HepG2 (cell line): ENCODE results near the gene MORN5. TPM values are rescaled to one million over a fixed set of nuclear protein-coding genes. Genes with fewer than 3 reads are reported as not detected.

ENCODE experiments used
- HIC2 ChIP-seq: sonication (generic); formaldehyde crosslinking; IDR thresholded peaks from 2 replicates; pipeline ENCODE4 v1.9.0; 2022; ENCODE audit warnings: low read depth, missing genetic modification reagents
- HIVEP1 ChIP-seq: sonication (generic); formaldehyde crosslinking; IDR thresholded peaks from 2 replicates; pipeline ENCODE4 v1.4.0; 2020; ENCODE audit warnings: mild to moderate bottlenecking, missing genetic modification reagents
- IKZF1 ChIP-seq: fragments of 450-650 bp; IDR thresholded peaks from 2 replicates; pipeline ENCODE4 v1.7.1; 2016
- KIAA2018 ChIP-seq: sonication (generic); formaldehyde crosslinking; IDR thresholded peaks from 2 replicates; pipeline ENCODE4 v1.5.0; 2020; ENCODE audit warnings: mild to moderate bottlenecking, missing genetic modification reagents, borderline replicate concordance
- KLF13 ChIP-seq: sonication (generic); formaldehyde crosslinking; IDR thresholded peaks from 2 replicates; pipeline ENCODE4 v1.4.0; 2020; ENCODE audit warnings: mild to moderate bottlenecking, missing genetic modification reagents
- MYPOP ChIP-seq: sonication (generic); formaldehyde crosslinking; IDR thresholded peaks from 2 replicates; pipeline ENCODE4 v1.8.1; 2023; ENCODE audit warnings: mild to moderate bottlenecking, moderate library complexity, missing genetic modification reagents
- NCOA2 ChIP-seq: sonication (generic); formaldehyde crosslinking; IDR thresholded peaks from 2 replicates; pipeline ENCODE4 v1.8.0; 2022; ENCODE audit warnings: inconsistent platforms
- NR2F2 ChIP-seq: IDR thresholded peaks from 2 replicates; pipeline ENCODE4 v1.6.1; 2012; ENCODE audit warnings: low read depth, inconsistent platforms, borderline replicate concordance
- RAD51 ChIP-seq: fragments of 450-650 bp; IDR thresholded peaks from 2 replicates; pipeline ENCODE4 v1.6.1; 2016; ENCODE audit warnings: borderline replicate concordance
- SALL1 ChIP-seq: sonication (generic); formaldehyde crosslinking; IDR thresholded peaks from 2 replicates; pipeline ENCODE4 v1.8.0; 2022; ENCODE audit warnings: mild to moderate bottlenecking, missing genetic modification reagents
- SNAPC5 ChIP-seq: sonication (generic); formaldehyde crosslinking; IDR thresholded peaks from 2 replicates; pipeline ENCODE4 v1.8.1; 2023; ENCODE audit warnings: mild to moderate bottlenecking, missing genetic modification reagents, borderline replicate concordance
- TRAFD1 ChIP-seq: sonication (generic); formaldehyde crosslinking; IDR thresholded peaks from 2 replicates; pipeline ENCODE4 v1.5.1; 2020; ENCODE audit warnings: missing genetic modification reagents, mild to moderate bottlenecking, borderline replicate concordance
- TRIM24 ChIP-seq: sonication (generic); formaldehyde crosslinking; IDR thresholded peaks from 2 replicates; pipeline ENCODE4 v1.8.0; 2022; ENCODE audit warnings: mild to moderate bottlenecking, missing genetic modification reagents
- XRCC5 ChIP-seq: fragments of 200-400 bp; formaldehyde crosslinking; optimal IDR thresholded peaks from 2 replicates; pipeline ENCODE3; 2017; ENCODE audit warnings: mild to moderate bottlenecking, low read length
- ZNF253 ChIP-seq: sonication (generic); formaldehyde crosslinking; IDR thresholded peaks from 2 replicates; pipeline ENCODE4 v1.8.0; 2022; ENCODE audit warnings: mild to moderate bottlenecking, missing genetic modification reagents, borderline replicate concordance
- ZNF720 ChIP-seq: sonication (generic); formaldehyde crosslinking; IDR thresholded peaks from 2 replicates; pipeline ENCODE4 v1.4.0; 2020; ENCODE audit warnings: missing genetic modification reagents
- ZNF776 ChIP-seq: sonication (generic); formaldehyde crosslinking; IDR thresholded peaks from 2 replicates; pipeline ENCODE4 v1.4.0; 2020; ENCODE audit warnings: mild to moderate bottlenecking, missing genetic modification reagents
- polyA plus RNA-seq, 8 experiments: library from polyadenylated mRNA; depleted of rRNA in 3 of 8; stranded (reverse) in 7 of 8; unstranded in 1 of 8; fragments of >200 nt; fragmentation: Illumina TruSeq in 4 of 8; extraction: Trizol in 4 of 8; gene quantifications; 2 replicates each; pipeline versions ENCODE4 v1.2.1 to v1.2.3, GENCODE V29; 2011 to 2016; ENCODE audit warnings: low read depth in 4 of 8, missing spikeins in 1 of 8, mixed read lengths in 1 of 8; ENCODE audit not compliant: insufficient read depth in 1 of 8
- total RNA-seq, 5 experiments: library from RNA; depleted of rRNA; stranded (reverse); fragments of >200 nt; fragmentation: Illumina TruSeq; extraction: Trizol; gene quantifications; 2 replicates each; pipeline ENCODE4 v1.2.3, GENCODE V29; 2016; ENCODE audit warnings: low read depth in 1 of 5

MORN5 gene
- total and polyA plus RNA-seq, 2 of the 13 experiments (the other 11 are each of a cell fraction or from before 2014, with no cell fraction given): not detected

GRCh38 chr9:122190597-122191381, 31.1 kb downstream of the MORN5 start (continued):
- TF ChIP-seq RAD51 (no peak), IKZF1 (no peak), NR2F2 (peak; percentile 90), HIVEP1 (no peak), NCOA2 (peak; percentile 74), ZNF776 (no peak), HIC2 (CRISPR knock-in tag) (peak; percentile 100), TRAFD1 (no peak), TRIM24 (CRISPR knock-in tag) (no peak), SALL1 (peak; percentile 72), KLF13 (no peak), MYPOP (no peak), XRCC5 (no peak), ZNF253 (CRISPR knock-in tag) (no peak), ZNF720 (CRISPR knock-in tag) (no peak), KIAA2018 (CRISPR knock-in tag) (no peak), SNAPC5 (CRISPR knock-in tag) (no peak)
